Measurements from ENCODE around the gene HBZ. TPM values are rescaled to one million over a fixed set of nuclear protein-coding genes. Genes with fewer than 3 reads are reported as not detected.
"Not testable (repeated sequence)": the region's sequence is repeated elsewhere in the genome, so short reads cannot be mapped to it uniquely, and the experiment has no call there.

HBZ gene
- total RNA-seq, 1 donor from 2014 or later, result not detected

DNA sequence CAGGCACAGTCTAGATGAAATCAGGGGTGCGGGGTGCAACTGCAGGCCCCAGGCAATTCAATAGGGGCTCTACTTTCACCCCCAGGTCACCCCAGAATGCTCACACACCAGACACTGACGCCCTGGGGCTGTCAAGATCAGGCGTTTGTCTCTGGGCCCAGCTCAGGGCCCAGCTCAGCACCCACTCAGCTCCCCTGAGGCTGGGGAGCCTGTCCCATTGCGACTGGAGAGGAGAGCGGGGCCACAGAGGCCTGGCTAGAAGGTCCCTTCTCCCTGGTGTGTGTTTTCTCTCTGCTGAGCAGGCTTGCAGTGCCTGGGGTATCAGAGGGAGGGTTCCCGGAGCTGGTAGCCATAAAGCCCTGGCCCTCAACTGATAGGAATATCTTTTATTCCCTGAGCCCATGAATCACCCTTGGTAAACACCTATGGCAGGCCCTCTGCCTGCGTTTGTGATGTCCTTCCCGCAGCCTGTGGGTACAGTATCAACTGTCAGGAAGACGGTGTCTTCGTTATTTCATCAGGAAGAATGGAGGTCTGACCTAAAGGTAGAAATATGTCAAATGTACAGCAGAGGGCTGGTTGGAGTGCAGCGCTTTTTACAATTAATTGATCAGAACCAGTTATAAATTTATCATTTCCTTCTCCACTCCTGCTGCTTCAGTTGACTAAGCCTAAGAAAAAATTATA lies 25.7 kb downstream of the HBZ start:
- no peak for DNase-seq (ENCODE audit: low read depth in 2 of 2)

- DNase-seq (ENCODE audit: low read depth in 2 of 2), result no peak
Measured at GRCh38 chr16:178668-179015, 26.2 kb downstream of the HBZ start.

- DNase-seq (ENCODE audit: low read depth in 2 of 2), result no peak
Measured at GRCh38 chr16:179211-180092, 27.0 kb downstream of the HBZ start.

DNA sequence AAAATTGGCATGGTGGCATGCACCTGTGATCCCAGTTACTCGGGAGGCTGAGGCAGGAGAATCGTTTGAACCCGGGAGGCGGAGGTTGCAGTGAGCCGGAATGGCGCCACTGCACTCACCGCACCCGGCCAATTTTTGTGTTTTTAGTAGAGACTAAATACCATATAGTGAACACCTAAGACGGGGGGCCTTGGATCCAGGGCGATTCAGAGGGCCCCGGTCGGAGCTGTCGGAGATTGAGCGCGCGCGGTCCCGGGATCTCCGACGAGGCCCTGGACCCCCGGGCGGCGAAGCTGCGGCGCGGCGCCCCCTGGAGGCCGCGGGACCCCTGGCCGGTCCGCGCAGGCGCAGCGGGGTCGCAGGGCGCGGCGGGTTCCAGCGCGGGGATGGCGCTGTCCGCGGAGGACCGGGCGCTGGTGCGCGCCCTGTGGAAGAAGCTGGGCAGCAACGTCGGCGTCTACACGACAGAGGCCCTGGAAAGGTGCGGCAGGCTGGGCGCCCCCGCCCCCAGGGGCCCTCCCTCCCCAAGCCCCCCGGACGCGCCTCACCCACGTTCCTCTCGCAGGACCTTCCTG lies 27.7 kb downstream of the HBZ start, which contains the start of gene HBQ1:
Gene HBQ1 (plus strand): TSS at position 359 of the 575 bp plus-strand sequence. CDS start 28 bp downstream, at position 387.
- peak in 1 of 2 donors; percentile 51 for DNase-seq (ENCODE audit: low read depth in 2 of 2)

DNA sequence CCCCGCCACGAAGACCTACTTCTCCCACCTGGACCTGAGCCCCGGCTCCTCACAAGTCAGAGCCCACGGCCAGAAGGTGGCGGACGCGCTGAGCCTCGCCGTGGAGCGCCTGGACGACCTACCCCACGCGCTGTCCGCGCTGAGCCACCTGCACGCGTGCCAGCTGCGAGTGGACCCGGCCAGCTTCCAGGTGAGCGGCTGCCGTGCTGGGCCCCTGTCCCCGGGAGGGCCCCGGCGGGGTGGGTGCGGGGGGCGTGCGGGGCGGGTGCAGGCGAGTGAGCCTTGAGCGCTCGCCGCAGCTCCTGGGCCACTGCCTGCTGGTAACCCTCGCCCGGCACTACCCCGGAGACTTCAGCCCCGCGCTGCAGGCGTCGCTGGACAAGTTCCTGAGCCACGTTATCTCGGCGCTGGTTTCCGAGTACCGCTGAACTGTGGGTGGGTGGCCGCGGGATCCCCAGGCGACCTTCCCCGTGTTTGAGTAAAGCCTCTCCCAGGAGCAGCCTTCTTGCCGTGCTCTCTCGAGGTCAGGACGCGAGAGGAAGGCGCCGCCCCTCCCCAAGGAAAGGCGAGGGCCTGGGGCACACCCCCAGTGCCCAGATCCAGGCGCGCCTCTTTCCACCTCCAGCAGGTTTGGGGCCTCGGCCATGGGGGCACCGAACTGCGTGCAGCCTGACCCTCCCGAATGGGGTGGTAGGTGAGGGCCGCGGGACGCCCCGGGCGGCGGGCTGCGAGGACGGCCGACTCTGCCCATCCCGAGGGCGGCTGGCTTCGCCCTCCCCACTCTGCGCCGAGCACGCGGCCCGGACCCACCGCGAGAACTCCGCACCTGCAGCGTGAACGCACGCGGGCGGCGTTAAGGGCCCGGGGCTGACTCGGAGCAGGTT lies 28.5 kb downstream of the HBZ start:
- peak; percentile 32 to 71 for DNase-seq (ENCODE audit: low read depth in 2 of 2)

- peak in 1 of 2 donors; percentile 15 for DNase-seq (ENCODE audit: low read depth in 2 of 2)
Measured at GRCh38 chr16:181565-182021, 29.1 kb downstream of the HBZ start.

DNA sequence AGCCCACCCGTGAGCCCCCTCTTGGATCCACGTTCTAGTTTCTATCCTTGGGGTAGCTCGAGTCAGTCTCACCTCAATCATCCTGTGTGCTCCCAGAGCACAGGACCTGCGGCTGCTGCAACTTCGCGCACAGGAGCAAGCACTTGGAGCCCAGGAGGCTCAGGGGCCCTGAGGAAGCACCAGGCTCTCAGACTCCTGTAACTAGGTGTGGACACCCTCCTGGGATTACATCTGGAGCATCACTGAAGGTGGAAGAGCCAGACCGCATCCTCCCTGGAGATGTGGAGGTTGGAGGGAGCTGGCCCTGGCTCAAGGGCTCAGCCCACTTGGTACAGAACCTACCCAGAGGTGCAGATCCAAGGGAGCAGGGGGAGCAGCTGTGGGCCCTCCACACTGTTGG lies 30.6 kb downstream of the HBZ start:
- DNase-seq (ENCODE audit: low read depth in 2 of 2), result no peak

GRCh38 chr16:185213-185612 lies 32.8 kb downstream of the HBZ start:
- DNase-seq (ENCODE audit: low read depth in 2 of 2), result no peak

DNA sequence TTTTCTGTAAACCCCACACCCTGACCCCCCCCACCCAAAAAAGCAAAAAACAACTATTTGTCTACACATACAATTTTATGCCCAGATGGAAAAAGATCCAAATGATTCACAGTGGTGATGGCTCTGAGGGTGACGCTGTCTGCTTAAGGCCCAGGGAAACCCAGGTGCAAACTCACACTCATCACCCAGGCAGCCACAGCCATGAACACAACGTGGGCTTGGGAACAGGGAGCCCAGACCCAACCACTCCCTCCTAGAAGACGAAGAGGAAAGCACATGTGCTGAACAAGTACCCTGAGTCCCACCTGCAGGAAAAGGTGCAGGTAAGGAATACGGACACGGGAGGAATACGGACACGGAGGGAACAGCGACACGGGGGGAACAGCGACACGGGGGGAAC lies 33.2 kb downstream of the HBZ start:
- no peak for DNase-seq (ENCODE audit: low read depth in 2 of 2)

GRCh38 chr16:187330-187729 lies 34.9 kb downstream of the HBZ start:
- no peak for DNase-seq (ENCODE audit: low read depth in 2 of 2)

DNA sequence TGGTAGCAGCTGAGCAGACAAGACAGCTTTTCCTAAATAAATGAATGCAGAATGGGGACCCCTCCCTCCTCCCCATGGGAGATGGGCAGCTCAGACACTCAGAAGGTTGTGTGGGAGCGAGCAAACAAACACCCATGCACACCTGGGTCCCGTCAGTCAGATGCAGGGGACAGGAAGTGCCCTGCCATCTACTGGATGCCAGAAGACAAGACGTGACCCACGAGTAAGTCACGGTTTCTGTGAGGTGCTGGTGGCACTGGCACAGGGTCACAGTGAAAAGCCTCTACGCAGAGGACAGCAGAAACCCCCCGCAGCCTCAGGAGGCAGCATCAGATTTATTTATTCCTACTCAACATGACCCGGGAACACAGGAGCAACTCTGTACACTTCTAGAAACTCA lies 36.2 kb downstream of the HBZ start:
- DNase-seq (ENCODE audit: low read depth in 2 of 2), result no peak

DNA sequence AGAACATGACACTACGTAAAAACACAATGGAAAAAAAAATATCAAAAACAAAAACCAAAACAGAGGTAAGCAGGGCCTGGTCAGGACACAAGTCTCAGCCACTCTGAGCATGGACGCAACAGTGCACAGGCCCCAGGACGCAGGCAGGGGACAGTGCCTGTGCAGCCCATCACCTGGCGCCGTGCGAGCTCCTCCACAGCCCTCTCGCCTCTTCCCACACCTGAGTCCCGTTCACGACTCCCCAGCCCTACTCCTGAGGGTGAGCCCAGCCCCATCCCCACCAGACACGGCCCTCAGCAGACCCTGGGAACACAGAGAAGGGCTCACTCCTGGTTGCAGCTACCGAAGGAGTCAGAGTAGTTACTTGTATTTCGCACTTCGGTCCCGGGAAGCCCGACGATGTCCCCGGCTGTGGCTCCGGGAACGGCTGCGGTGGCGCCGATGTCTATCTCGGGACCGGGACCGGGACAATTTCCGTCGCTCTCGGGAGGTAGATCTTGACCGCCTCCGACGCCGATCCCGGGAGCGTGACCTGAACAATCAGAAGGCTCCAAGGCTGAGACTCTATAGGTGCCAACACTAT lies 37.3 kb downstream of the HBZ start:
- DNase-seq (ENCODE audit: low read depth in 2 of 2), result no peak

DNA sequence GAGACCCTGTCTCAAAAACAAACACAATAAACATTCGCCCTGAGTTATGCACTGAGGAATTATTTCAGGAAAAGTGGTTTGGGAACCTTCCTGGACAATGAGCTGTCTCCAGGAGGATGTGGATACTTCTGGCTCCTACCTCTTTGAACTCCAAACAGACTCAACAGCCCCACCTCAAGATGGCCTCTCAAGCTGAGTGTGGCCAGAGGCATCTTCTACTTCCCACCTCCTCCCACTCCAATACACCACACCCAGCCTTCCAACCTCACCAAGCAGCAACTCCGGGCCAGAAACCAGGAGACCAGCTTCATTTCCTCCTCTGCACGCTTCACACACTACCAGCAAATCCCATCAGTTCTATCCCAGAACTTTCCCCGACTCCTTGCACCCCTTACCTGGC lies 39.4 kb downstream of the HBZ start:
- DNase-seq (ENCODE audit: low read depth in 2 of 2), result no peak

GRCh38 chr16:192686-193085 lies 40.2 kb downstream of the HBZ start:
- DNase-seq (ENCODE audit: low read depth in 2 of 2), result no peak

DNA sequence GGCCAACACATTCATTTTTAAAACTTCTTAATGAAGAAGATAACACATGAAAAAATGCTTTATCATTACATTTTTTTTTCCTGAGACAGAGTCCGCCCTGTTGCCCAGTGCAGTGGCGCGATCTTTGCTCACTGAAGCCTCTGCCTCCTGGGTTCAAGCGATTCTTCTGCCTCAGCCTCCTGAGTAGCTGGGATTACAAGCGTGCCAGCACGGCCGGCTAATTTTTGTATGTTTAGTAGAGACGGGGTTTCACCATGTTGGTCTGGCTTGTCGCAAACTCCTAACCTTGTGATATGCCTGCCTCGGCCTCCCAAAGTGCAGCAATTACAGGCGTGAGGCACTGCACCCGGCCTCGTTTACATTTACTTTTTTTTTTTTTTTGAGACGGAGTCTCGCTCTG lies 41.0 kb downstream of the HBZ start:
- no peak for DNase-seq (ENCODE audit: low read depth in 2 of 2)

- DNase-seq (ENCODE audit: low read depth in 2 of 2), result peak in 1 of 2 donors; percentile 55
Measured at GRCh38 chr16:194516-194915, 42.1 kb downstream of the HBZ start.

GRCh38 chr16:200388-200787 lies 47.9 kb downstream of the HBZ start:
- no peak for DNase-seq (ENCODE audit: low read depth in 2 of 2)

- DNase-seq (ENCODE audit: low read depth in 2 of 2), result no peak
Measured at GRCh38 chr16:203246-203645, 50.8 kb downstream of the HBZ start.

- not testable (repeated sequence) for DNase-seq (ENCODE audit: low read depth in 2 of 2)
Measured at GRCh38 chr16:204046-204445, 51.6 kb downstream of the HBZ start.
